ENCODE measurements around the gene MFSD1.
"Not testable (repeated sequence)": the region's sequence is repeated elsewhere in the genome, so short reads cannot be mapped to it uniquely, and the experiment has no call there.

MFSD1 gene

DNA sequence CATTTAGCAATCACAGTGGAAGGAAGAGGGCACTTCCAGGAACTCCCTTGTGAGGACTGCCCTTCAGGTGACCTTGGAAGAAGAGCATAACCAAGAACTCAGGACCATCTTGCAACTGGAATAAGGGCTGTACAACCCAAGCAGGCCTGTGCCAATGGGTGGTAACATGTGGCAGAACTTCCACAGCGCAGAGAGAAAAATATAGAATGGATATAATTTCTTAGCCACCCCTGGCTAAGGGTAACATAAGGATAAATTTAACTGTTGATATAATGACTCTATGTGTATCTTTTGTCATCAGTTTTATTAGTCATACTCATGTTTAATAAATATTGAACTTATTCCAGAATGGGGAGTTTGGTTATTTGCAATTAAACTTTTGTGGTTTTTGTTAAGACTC, 13.4 kb upstream of the MFSD1 start:
- no peak for DNase-seq (ENCODE audit: extremely low read depth, low read depth)
- TF ChIP-seq, protein P1, sequence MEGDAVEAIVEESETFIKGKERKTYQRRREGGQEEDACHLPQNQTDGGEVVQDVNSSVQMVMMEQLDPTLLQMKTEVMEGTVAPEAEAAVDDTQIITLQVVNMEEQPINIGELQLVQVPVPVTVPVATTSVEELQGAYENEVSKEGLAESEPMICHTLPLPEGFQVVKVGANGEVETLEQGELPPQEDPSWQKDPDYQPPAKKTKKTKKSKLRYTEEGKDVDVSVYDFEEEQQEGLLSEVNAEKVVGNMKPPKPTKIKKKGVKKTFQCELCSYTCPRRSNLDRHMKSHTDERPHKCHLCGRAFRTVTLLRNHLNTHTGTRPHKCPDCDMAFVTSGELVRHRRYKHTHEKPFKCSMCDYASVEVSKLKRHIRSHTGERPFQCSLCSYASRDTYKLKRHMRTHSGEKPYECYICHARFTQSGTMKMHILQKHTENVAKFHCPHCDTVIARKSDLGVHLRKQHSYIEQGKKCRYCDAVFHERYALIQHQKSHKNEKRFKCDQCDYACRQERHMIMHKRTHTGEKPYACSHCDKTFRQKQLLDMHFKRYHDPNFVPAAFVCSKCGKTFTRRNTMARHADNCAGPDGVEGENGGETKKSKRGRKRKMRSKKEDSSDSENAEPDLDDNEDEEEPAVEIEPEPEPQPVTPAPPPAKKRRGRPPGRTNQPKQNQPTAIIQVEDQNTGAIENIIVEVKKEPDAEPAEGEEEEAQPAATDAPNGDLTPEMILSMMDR (IDR thresholded peaks at IDR 0.05; ENCODE audit: low read depth, low read length) = no peak

DNA sequence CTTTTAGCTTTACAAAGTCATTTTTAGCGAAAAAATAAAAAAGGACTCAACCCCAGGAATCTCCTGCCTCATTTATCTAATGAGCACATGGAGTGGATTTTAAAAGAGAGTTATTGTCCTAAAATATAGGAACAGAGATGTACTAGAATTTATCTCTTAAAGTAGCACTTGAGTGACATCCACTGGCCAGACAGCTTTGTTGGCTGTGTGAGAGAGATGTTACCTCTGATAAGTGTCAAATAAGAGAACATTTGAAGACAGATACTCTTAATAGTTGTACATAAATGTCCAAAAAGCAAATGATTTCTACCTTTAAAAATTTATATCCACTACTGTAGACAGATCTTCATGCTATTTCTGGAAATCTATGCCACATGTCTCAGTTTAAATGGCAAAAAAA, 12.3 kb upstream of the MFSD1 start:
- TF ChIP-seq, protein P1 (IDR thresholded peaks at IDR 0.05; ENCODE audit: low read depth, low read length) = peak; percentile 64
- DNase-seq (ENCODE audit: extremely low read depth, low read depth) = no peak

DNA sequence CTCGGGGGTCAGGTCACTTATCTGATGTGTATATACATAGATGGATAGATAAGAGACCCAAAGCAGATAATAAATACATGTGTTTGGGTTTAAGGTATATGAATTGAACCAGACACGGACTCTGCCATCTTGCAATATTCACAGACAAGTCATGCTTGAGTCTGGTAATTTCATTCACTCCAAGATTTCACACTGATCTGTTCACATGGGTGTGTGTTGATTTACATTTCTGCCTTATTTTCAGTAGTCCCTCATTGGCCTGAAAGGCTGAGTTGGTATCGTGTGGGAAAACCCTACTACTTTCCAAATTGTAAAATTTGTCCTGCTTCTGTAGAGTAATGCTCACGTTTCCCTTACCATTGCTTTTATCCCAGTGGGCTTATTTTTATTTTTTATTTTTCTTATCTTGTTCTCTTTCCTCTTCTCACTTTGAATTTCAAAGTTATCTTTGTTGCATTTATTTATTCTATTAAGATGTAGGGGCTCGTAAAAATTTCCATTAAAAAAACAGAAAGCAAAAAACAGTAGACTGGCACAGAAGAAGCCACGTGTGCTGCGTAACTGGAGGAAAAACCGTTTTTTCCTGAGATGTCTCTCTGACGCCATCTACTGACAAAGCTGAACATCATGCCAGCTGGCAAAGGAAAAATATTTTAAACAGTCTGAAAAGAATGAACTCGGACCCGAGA, 10.8 kb upstream of the MFSD1 start:
- TF ChIP-seq, protein P1 (IDR thresholded peaks at IDR 0.05; ENCODE audit: low read depth, low read length) = peak; percentile 80
- no peak for DNase-seq (ENCODE audit: extremely low read depth, low read depth)

DNA sequence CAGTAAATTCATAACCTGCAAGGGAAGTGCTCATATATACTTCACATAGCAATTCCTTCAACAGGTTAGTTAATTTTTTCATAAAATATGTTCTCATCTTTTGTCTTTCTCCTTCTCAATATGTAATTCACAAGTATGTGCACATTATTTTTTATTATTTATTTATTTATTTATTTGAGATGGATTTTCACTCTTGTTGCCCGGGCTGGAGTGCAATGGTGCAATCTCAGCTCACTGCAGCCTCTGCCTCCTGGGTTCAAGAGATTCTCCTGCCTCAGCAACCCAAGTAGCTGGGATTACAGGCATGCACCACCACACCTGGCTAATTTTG, 10.3 kb upstream of the MFSD1 start:
- not testable (repeated sequence) for DNase-seq (ENCODE audit: extremely low read depth, low read depth)

DNA sequence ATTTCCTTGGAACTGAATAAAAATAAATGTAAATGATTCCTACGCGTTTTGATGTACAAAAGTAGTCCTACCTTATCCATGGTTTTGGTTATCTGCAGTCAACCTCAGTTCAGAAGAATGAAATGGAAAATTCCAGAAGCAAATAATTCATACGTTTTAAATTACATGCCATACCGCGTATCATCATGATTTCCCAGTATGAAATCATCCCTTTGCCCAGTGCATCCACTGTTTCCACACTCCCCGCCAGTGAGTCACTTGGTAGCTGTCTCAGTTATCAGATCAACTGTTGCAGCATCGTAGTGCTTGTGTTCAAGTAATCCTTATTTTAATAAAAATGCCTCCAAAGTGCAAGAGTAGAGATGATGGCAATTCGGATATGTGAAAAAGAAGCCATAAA, 9.1 kb upstream of the MFSD1 start:
- TF ChIP-seq, protein P1 (IDR thresholded peaks at IDR 0.05; ENCODE audit: low read depth, low read length) = no peak
- DNase-seq (ENCODE audit: extremely low read depth, low read depth) = peak; percentile 89

DNA sequence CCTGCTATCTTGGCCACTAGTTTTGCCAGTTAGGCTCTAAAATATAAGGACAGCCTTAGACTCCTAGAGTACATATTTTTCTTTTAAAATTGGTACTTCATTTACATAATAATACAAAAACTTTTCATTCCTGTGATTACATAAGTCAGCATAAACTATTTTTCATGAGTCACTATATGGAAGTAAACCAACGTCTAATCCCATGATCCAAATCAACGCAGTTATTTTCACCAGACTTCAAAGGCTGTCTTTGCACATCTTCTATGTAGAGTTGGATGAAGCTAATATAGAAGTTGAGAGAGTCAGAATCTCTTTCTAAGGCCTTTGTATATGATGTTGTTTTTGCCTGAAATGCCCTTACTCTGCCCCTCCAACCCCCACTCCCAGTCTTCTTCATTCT, 7.6 kb upstream of the MFSD1 start:
- TF ChIP-seq, protein P1 (IDR thresholded peaks at IDR 0.05; ENCODE audit: low read depth, low read length) = no peak
- no peak for DNase-seq (ENCODE audit: extremely low read depth, low read depth)

DNA sequence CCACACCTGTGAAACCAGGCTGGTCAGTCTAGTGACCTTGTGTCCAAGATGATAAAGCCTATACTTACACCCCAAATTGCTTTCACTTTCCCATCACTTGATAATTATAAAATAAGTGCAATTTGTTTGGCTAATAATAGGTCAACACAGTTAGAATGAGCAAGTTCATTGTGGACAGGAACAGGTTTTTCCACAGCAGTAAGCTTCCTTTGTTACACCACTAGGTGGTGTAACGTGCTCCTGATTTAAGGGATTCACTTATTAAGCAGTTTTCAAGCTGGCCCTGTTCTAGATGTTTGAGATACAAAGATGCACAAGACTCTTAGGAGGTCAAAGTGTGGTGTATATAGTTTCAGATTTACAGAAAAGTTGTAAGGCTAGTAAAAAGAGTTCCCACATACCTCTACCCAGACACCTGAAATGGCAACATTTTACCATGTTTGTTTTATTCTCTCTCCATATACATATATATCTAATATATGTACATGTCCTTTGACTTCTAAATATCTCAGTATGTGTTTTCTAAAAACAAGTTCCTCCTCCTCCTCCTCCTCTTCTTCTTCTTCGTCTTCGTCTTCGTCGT, 6.8 kb upstream of the MFSD1 start:
- TF ChIP-seq, protein P1 (IDR thresholded peaks at IDR 0.05; ENCODE audit: low read depth, low read length) = peak; percentile 35
- DNase-seq (ENCODE audit: extremely low read depth, low read depth) = no peak

DNA sequence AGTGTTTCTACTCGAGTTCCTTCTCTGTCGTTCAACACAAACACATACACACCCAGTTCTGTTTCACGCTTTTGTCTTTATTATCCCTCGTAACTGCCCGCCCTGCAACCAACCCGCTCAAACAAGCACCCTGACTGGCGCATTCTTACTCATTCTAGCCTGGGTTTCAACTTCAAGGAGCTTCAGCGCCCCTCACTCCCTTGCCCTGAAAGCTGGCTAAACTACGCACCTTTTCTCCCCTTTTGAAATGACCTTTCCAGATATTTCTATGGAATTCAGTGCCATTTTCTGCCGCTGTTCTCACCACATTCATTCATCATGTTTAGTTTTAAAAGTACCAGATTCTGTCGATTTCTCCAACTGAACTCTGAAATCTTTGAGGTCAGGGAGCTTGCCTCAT, 653 bp upstream of the MFSD1 start:
- no peak for DNase-seq (ENCODE audit: extremely low read depth, low read depth)
- TF ChIP-seq, protein P1 (IDR thresholded peaks at IDR 0.05; ENCODE audit: low read depth, low read length) = no peak
